MCF 10A (cell line): Measurements from ENCODE around the gene H1-8. TPM values are rescaled to one million over a fixed set of nuclear protein-coding genes. Genes with fewer than 3 reads are reported as not detected.

Experiments used
- BruUV-seq: library from RNA; stranded (reverse); fragments of 400-500 nt; replicated peaks from 2 replicates; lab custom pipeline; 2021; lab: Mats Ljungman, UMichigan
- CTCF ChIA-PET: fragments of 300-600 bp; sonication (Branson Sonifier 250); formaldehyde crosslinking; extraction: SDS; loops from one replicate; lab custom pipeline; 2021; ENCODE audit warnings: antibody characterized with exemption, inconsistent platforms; lab: Yijun Ruan, JAX
- POLR2A ChIA-PET: fragments of 300-600, 350-650 bp; sonication (Branson Sonifier 250); formaldehyde crosslinking; extraction: SDS; loops from one replicate; lab custom pipeline; 2020; ENCODE audit warnings: antibody characterized with exemption, inconsistent platforms; lab: Yijun Ruan, JAX
- DNase-seq: peaks from one replicate; pipeline ENCODE4 v3.0.0-alpha.2; 2018; ENCODE audit not compliant: unreplicated experiment
- H3K27ac Mint-ChIP-seq: one replicate; pipeline ENCODE4 v1.8.0; 2022; ENCODE audit warnings: mild to moderate bottlenecking, low read depth, mixed read lengths; ENCODE audit not compliant: unreplicated experiment
- H3K27me3 Mint-ChIP-seq: one replicate; pipeline ENCODE4 v1.8.0; 2022; ENCODE audit warnings: mixed read lengths; ENCODE audit not compliant: insufficient read depth, unreplicated experiment
- H3K36me3 Mint-ChIP-seq: one replicate; pipeline ENCODE4 v1.8.0; 2022; ENCODE audit warnings: mild to moderate bottlenecking, moderate library complexity, mixed read lengths; ENCODE audit not compliant: insufficient read depth, unreplicated experiment
- H3K4me1 Mint-ChIP-seq: one replicate; pipeline ENCODE4 v1.8.0; 2022; ENCODE audit warnings: mixed read lengths; ENCODE audit not compliant: insufficient read depth, unreplicated experiment
- H3K4me3 Mint-ChIP-seq: one replicate; pipeline ENCODE4 v1.8.0; 2022; ENCODE audit warnings: mild to moderate bottlenecking, moderate library complexity, mixed read lengths; ENCODE audit not compliant: unreplicated experiment
- H3K9me3 Mint-ChIP-seq: one replicate; pipeline ENCODE4 v1.8.0; 2022; ENCODE audit warnings: mixed read lengths; ENCODE audit not compliant: unreplicated experiment
- intact Hi-C: fragments of 100-400 bp; cut with micrococcal nuclease; formaldehyde crosslinking; loops from 2 replicates; pipeline ENCODE4 v1.14.1; 2022
- total RNA-seq: library from RNA; stranded (reverse); gene quantifications from 2 replicates; pipeline ENCODE4 v1.2.3, GENCODE V29; 2022
- TF ChIP-seq, protein P1 (sequence below): fragments of 200-600 bp; IDR thresholded peaks from one replicate; pipeline ENCODE4 v1.8.0; 2022; ENCODE audit warnings: antibody characterized with exemption, mild to moderate bottlenecking; ENCODE audit not compliant: unreplicated experiment

Gene H1-8
- total RNA-seq, 1 experiment from 2014 or later, result not detected

DNA sequence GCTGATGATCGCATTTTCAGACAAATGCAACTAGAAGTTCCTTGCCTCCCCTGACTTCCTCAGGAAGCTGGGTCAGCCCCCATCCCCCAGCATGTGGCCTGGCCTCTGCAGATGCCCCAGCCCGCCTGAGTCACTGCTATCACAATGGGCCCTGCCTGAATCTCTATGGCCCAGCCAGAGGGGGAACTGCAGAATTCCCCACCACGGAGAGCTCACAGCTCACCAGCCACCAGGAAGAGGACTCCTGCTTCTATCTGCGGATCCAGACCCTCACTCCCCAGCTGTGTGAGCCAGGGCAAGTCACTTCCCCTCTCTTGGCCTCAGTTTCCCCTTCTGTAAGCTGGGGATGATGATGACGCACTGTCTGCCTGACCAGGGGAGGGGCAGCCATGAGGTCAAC lies 56.6 kb downstream of the H1-8 start:
- intact Hi-C loops, result no loop called here
- H3K36me3 Mint-ChIP-seq, result no peaks in the 10 kb centered on the region
- DNase-seq, result no peak
- no peaks in the 10 kb centered on the region for H3K4me1 Mint-ChIP-seq
- no peaks in the 10 kb centered on the region for H3K27me3 Mint-ChIP-seq
- no peaks in the 10 kb centered on the region for H3K9me3 Mint-ChIP-seq
- CTCF ChIA-PET, result interaction anchor here (1.3 kb wide), 1 partner anchor 28 kb away, joined by 5 read pairs; no protein-coding TSS in a partner anchor
- no TSS peak for BruUV-seq
- H3K27ac Mint-ChIP-seq, result no peak overlapping the region
- H3K4me3 Mint-ChIP-seq, result no peak overlapping the region
- TF ChIP-seq, protein P1, sequence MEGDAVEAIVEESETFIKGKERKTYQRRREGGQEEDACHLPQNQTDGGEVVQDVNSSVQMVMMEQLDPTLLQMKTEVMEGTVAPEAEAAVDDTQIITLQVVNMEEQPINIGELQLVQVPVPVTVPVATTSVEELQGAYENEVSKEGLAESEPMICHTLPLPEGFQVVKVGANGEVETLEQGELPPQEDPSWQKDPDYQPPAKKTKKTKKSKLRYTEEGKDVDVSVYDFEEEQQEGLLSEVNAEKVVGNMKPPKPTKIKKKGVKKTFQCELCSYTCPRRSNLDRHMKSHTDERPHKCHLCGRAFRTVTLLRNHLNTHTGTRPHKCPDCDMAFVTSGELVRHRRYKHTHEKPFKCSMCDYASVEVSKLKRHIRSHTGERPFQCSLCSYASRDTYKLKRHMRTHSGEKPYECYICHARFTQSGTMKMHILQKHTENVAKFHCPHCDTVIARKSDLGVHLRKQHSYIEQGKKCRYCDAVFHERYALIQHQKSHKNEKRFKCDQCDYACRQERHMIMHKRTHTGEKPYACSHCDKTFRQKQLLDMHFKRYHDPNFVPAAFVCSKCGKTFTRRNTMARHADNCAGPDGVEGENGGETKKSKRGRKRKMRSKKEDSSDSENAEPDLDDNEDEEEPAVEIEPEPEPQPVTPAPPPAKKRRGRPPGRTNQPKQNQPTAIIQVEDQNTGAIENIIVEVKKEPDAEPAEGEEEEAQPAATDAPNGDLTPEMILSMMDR, result no peak
- POLR2A ChIA-PET, result no interaction called here

DNA sequence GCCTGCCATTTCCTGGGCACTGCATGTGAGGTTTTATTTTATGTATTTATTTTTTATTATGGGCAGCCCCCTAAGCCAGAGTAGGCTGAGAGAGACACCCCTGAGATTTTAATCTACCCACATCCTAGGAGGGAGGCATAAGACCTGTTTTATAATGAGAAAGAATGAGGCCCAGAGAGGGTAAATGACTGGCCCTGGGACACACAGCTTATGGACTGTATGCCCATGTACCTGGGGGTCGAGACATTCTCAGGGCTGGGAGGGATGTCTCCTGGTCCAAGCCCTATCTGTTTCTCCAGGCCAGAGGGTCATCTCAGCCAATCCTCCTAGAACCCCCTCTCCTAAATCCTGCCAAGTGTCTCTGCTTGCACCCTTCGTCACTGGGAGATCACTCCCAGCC lies 57.4 kb downstream of the H1-8 start:
- no peaks in the 10 kb centered on the region for H3K36me3 Mint-ChIP-seq
- H3K4me3 Mint-ChIP-seq, result no peak overlapping the region
- no peak overlapping the region for H3K27ac Mint-ChIP-seq
- DNase-seq, result no peak
- no peaks in the 10 kb centered on the region for H3K9me3 Mint-ChIP-seq
- intact Hi-C loops, result no loop called here
- ChIA-PET CTCF (no interaction called here), POLR2A (no interaction called here)
- H3K27me3 Mint-ChIP-seq, result no peaks in the 10 kb centered on the region
- TF ChIP-seq, protein P1, result no peak
- H3K4me1 Mint-ChIP-seq, result no peaks in the 10 kb centered on the region
- no TSS peak for BruUV-seq

Other genes starting within 250 kb of the H1-8 start
- 0.22 TPM in 1 of 2 replicates, not detected in the other for gene EFCAB12, start 114.5 kb upstream of the H1-8 start, total RNA-seq
- gene MBD4, start 103.2 kb upstream of the H1-8 start, total RNA-seq, result 30.6 and 35.8 TPM in 2 replicates
- 18.7 and 21.0 TPM in 2 replicates for gene IFT122, start 103.0 kb upstream of the H1-8 start, total RNA-seq
- gene RHO, start 14.5 kb upstream of the H1-8 start, total RNA-seq, result not detected in 2 replicates
- 5.6 and 6.2 TPM in 2 replicates for gene PLXND1, start 63.5 kb downstream of the H1-8 start, total RNA-seq